ENCODE measurements around the gene MCRS1.

- no peak for TF ChIP-seq CTCF (IDR thresholded peaks at IDR 0.05)
- no peak for TF ChIP-seq POLR2A (IDR thresholded peaks at IDR 0.05; ENCODE audit: low read depth)
Observed at GRCh38 chr12:49556391-49557186, 11.4 kb downstream of the MCRS1 start.
